SK-N-SH treated with all-trans-retinoic acid at 6 μM for 48 hours (cell line): Measurements from ENCODE around the gene B3GAT3.
A peak's percentile ranks its signal among the peaks of the same experiment; 100 is the strongest.

Experiments
- ATAC-seq: fragments of 200-7000 bp; cut with Tn5 transposase; 3 replicates; pipeline ENCODE4 v1.9.1; 2020; ENCODE audit warnings: mild to moderate bottlenecking, moderate library complexity
- ARNTL ChIP-seq: fragments of 450-650 bp; formaldehyde crosslinking; IDR thresholded peaks from 2 replicates; pipeline ENCODE4 v1.5.0; 2020; ENCODE audit warnings: low read depth, mild to moderate bottlenecking, moderate library complexity, borderline replicate concordance
- BACH2 ChIP-seq: fragments of 250-450 bp; sonication (Bioruptor Pico); IDR thresholded peaks from 2 replicates; pipeline ENCODE4 v1.9.0; 2021; ENCODE audit warnings: mild to moderate bottlenecking, borderline replicate concordance
- CSDC2 ChIP-seq: fragments of 250-450 bp; sonication (Bioruptor Pico); IDR thresholded peaks from 2 replicates; pipeline ENCODE4 v1.5.0; 2020; ENCODE audit warnings: mild to moderate bottlenecking, moderate library complexity
- ESRRG ChIP-seq: fragments of 250-450 bp; sonication (Bioruptor Pico); IDR thresholded peaks from 2 replicates; pipeline ENCODE4 v1.6.1; 2021; ENCODE audit warnings: mild to moderate bottlenecking
- GLIS3 ChIP-seq: fragments of 250-450 bp; sonication (Bioruptor Pico); IDR thresholded peaks from 2 replicates; pipeline ENCODE4 v1.5.0; 2020; ENCODE audit warnings: mild to moderate bottlenecking, moderate library complexity
- ISL1 ChIP-seq: fragments of 250-450 bp; sonication (Bioruptor Pico); IDR thresholded peaks from 2 replicates; pipeline ENCODE4 v2.1.2; 2022; ENCODE audit warnings: mild to moderate bottlenecking, moderate library complexity
- PATZ1 ChIP-seq: fragments of 250-450 bp; sonication (Bioruptor Pico); IDR thresholded peaks from 2 replicates; pipeline ENCODE4 v1.8.0; 2020; ENCODE audit warnings: mild to moderate bottlenecking, moderate library complexity, borderline replicate concordance
- PPARA ChIP-seq: fragments of 250-450 bp; sonication (Bioruptor Pico); IDR thresholded peaks from 2 replicates; pipeline ENCODE4 v1.5.0; 2020; ENCODE audit warnings: mild to moderate bottlenecking, borderline replicate concordance
- SNAI2 ChIP-seq: fragments of 250-450 bp; sonication (Bioruptor Pico); IDR thresholded peaks from 2 replicates; pipeline ENCODE4 v1.5.0; 2020; ENCODE audit warnings: mild to moderate bottlenecking, moderate library complexity
- TCF4 ChIP-seq: fragments of 250-450 bp; sonication (Bioruptor Pico); IDR thresholded peaks from 2 replicates; pipeline ENCODE4 v1.8.0; 2021; ENCODE audit warnings: mild to moderate bottlenecking, moderate library complexity, borderline replicate concordance
- TOX ChIP-seq: fragments of 250-450 bp; sonication (Bioruptor Pico); IDR thresholded peaks from 2 replicates; pipeline ENCODE4 v1.8.0; 2021; ENCODE audit warnings: mild to moderate bottlenecking, moderate library complexity, borderline replicate concordance
- TSHZ2 ChIP-seq: fragments of 250-450 bp; sonication (Bioruptor Pico); IDR thresholded peaks from 2 replicates; pipeline ENCODE4 v1.5.0; 2020; ENCODE audit warnings: mild to moderate bottlenecking, moderate library complexity
- ZC3H10 ChIP-seq: fragments of 250-450 bp; sonication (Bioruptor Pico); IDR thresholded peaks from 2 replicates; pipeline ENCODE4 v1.5.1; 2021; ENCODE audit warnings: mild to moderate bottlenecking, moderate library complexity
- ZFP3 ChIP-seq: fragments of 250-450 bp; sonication (Bioruptor Pico); IDR thresholded peaks from 2 replicates; pipeline ENCODE4 v1.5.0; 2020; ENCODE audit warnings: mild to moderate bottlenecking, moderate library complexity
- ZFP30 ChIP-seq: fragments of 450-650 bp; formaldehyde crosslinking; IDR thresholded peaks from 2 replicates; pipeline ENCODE4 v1.5.0; 2022; ENCODE audit warnings: mild to moderate bottlenecking, moderate library complexity
- ZNF565 ChIP-seq: fragments of 450-650 bp; formaldehyde crosslinking; conservative IDR thresholded peaks from 2 replicates; pipeline ENCODE4 v1.5.0; 2020; ENCODE audit warnings: low read depth, mild to moderate bottlenecking, moderate library complexity
- ZNF70 ChIP-seq: fragments of 450-650 bp; formaldehyde crosslinking; IDR thresholded peaks from 2 replicates; pipeline ENCODE4 v1.5.0; 2020; ENCODE audit warnings: mild to moderate bottlenecking, moderate library complexity
- ZNF8 ChIP-seq: fragments of 450-650 bp; formaldehyde crosslinking; IDR thresholded peaks from 2 replicates; pipeline ENCODE4 v1.5.0; 2020; ENCODE audit warnings: mild to moderate bottlenecking, moderate library complexity
- TF ChIP-seq, protein P1 (sequence below): fragments of 250-450 bp; sonication (Bioruptor Pico); IDR thresholded peaks from 2 replicates; pipeline ENCODE4 v1.5.1; 2020; ENCODE audit warnings: low read depth, mild to moderate bottlenecking, moderate library complexity
- TF ChIP-seq, protein P2 (sequence below): fragments of 250-450 bp; sonication (Bioruptor Pico); IDR thresholded peaks from 2 replicates; pipeline ENCODE4 v1.8.0; 2021; ENCODE audit warnings: low read depth, mild to moderate bottlenecking, moderate library complexity, borderline replicate concordance

The B3GAT3 gene

DNA sequence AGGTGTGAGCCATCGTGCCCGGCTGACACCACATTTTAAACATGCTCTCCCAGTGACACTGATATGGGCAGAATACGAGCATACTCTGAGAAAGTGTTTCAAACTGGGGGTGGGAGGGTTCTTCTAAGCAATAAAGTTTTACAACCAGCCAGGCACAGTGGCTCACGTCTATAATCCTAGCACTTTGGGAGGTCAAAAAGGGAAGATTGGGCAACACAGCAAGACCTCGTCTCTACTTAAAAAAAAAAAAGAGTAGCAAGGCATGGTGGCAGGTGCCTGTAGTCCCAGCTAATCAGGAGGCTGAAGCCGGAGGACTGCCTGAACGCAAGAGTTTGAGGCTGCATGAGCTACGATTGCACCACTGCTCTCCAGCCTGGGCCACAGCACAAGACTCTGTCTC, 22.4 kb upstream of the B3GAT3 start (continued):
- no peak for TF ChIP-seq PATZ1

DNA sequence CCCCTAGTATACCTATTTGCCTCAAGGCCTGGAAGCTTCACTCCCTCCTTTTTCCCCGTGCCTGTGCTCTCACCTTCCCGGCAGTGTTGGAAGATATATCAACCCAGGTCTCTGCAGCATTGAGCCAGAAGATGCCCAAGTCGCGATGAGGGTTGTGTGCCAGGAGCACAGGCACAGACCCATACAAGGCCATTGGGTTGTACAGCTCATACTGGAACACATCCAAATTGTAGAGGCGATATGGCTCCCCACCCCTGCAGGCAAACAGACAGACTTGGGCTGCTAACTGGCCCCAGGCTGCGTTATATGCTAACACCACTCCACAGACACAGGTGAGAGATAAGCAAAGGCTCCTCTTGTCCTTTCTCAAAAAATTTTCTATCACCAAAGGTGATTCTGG, 10.7 kb upstream of the B3GAT3 start:
- ATAC-seq: no peak
- TF ChIP-seq ARNTL (CRISPR knock-in tag) (no peak), BACH2 (CRISPR knock-in tag) (no peak), ESRRG (CRISPR knock-in tag) (no peak), ZFP30 (no peak), GLIS3 (CRISPR knock-in tag) (no peak), PPARA (CRISPR knock-in tag) (no peak), ZC3H10 (CRISPR knock-in tag) (no peak), SNAI2 (CRISPR knock-in tag) (no peak), ZNF8 (CRISPR knock-in tag) (no peak), ZNF565 (no peak), ZFP3 (no peak), CSDC2 (CRISPR knock-in tag) (no peak), TOX (no peak), TSHZ2 (no peak), PATZ1 (no peak)
- TF ChIP-seq, protein P1, sequence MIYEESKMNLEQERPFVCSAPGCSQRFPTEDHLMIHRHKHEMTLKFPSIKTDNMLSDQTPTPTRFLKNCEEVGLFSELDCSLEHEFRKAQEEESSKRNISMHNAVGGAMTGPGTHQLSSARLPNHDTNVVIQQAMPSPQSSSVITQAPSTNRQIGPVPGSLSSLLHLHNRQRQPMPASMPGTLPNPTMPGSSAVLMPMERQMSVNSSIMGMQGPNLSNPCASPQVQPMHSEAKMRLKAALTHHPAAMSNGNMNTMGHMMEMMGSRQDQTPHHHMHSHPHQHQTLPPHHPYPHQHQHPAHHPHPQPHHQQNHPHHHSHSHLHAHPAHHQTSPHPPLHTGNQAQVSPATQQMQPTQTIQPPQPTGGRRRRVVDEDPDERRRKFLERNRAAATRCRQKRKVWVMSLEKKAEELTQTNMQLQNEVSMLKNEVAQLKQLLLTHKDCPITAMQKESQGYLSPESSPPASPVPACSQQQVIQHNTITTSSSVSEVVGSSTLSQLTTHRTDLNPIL (CRISPR knock-in tag): no peak
- TF ChIP-seq, protein P2, sequence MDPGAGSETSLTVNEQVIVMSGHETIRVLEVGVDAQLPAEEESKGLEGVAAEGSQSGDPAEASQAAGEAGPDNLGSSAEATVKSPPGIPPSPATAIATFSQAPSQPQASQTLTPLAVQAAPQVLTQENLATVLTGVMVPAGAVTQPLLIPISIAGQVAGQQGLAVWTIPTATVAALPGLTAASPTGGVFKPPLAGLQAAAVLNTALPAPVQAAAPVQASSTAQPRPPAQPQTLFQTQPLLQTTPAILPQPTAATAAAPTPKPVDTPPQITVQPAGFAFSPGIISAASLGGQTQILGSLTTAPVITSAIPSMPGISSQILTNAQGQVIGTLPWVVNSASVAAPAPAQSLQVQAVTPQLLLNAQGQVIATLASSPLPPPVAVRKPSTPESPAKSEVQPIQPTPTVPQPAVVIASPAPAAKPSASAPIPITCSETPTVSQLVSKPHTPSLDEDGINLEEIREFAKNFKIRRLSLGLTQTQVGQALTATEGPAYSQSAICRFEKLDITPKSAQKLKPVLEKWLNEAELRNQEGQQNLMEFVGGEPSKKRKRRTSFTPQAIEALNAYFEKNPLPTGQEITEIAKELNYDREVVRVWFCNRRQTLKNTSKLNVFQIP: no peak

DNA sequence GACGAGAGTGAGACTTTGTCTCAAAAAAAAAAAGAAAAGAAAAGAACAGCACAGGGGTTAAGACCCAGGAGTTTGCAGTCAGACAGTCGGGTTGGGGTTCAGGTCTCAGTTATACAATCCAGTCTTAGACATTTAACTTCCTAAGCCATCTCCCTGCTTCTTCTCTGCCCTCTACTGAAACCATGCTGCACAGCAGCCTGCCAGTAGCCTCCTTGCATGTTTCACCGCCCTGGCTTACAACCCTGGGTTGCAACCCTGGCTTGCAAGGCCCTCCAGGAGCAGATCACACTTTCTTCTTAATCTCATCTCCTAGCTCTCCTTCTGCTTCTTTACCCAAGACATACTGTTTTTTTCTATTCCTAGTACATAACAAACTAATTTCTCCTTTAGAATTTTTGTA, 5.9 kb upstream of the B3GAT3 start:
- TF ChIP-seq ARNTL (CRISPR knock-in tag): no peak
- TF ChIP-seq ISL1 (CRISPR knock-in tag): no peak
- no peak for TF ChIP-seq TOX
- TF ChIP-seq ZNF70 (CRISPR knock-in tag): no peak
- TF ChIP-seq TCF4 (CRISPR knock-in tag): no peak
- no peak for TF ChIP-seq GLIS3 (CRISPR knock-in tag)
- ATAC-seq: peak; percentile 46

DNA sequence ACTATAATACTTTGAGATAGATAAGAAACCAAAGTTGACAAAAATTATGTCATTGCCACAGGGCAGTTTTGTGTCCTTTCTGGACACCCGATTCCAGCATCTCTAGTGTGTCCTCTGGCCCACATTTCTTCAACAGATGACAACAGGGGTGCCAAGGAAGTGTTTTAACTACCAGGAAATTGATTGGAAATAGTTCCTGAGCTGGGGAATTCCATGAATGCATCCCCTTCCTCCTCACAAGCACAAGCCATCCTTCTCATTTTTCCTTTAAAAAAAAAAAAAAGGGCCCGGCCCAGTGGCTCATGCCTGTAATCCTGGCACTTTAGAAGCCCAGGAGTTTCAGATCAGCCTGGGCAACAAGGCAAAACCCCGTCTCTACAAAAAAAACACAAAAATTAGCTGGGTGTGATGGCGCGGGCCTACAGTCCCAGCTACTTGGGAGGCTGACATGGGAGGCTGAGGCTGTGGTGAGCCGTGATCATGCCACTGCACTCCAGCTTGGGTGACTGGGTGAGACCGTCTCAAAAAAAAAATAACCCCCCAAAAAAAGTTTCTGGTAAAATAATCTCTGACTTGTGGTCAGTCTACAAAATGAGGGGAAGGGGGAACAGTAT, 797 bp upstream of the B3GAT3 start:
- no peak for ATAC-seq
- TF ChIP-seq, protein P2: no peak
- no peak for TF ChIP-seq PPARA (CRISPR knock-in tag)
- TF ChIP-seq ISL1 (CRISPR knock-in tag): no peak
